Bronchial epithelial cell (primary cell): ENCODE measurements around the gene GPR141. TPM values are rescaled to one million over a fixed set of nuclear protein-coding genes. Genes with fewer than 3 reads are reported as not detected.

Experiments used
- DNase-seq: peaks from one replicate; pipeline ENCODE4 v3.0.0-alpha.2; 2010; ENCODE audit warnings: low read depth
- FAIRE-seq: peaks from 2 replicates; lab custom pipeline; 2011; peaks lifted over from hg19 to GRCh38; lab: Jason Lieb, UNC
- H3K27me3 ChIP-seq: 2 replicates; pipeline ENCODE4 v1.5.1; 2011; ENCODE audit warnings: low read length; ENCODE audit not compliant: control insufficient read depth, insufficient read depth
- H3K36me3 ChIP-seq: 2 replicates; pipeline ENCODE4 v1.5.1; 2011; ENCODE audit warnings: low read length; ENCODE audit not compliant: control insufficient read depth, insufficient read depth
- H3K4me3 ChIP-seq: 2 replicates; pipeline ENCODE4 v1.5.1; 2011; ENCODE audit warnings: mild to moderate bottlenecking, low read depth, low read length, control low read depth
- CTCF ChIP-seq: IDR thresholded peaks from 2 replicates; pipeline ENCODE4 v1.5.1; 2011; ENCODE audit warnings: mild to moderate bottlenecking, moderate library complexity, low read length, control low read depth, inconsistent platforms; ENCODE audit not compliant: insufficient read depth, severe bottlenecking
- total RNA-seq: library from RNA; depleted of rRNA; stranded (reverse); fragments of >200 nt; gene quantifications from 2 replicates; pipeline ENCODE4 v1.2.1, GENCODE V29; 2014

GPR141 gene
- total RNA-seq, 1 donor from 2014 or later: 0.26 TPM

GRCh38 chr7:37740398-37740797, 56.8 kb downstream of the GPR141 start:
- DNase-seq (no peak), FAIRE-seq (no peak)

GRCh38 chr7:37741776-37742175, 58.2 kb downstream of the GPR141 start:
- no peaks in the 10 kb centered on the region for H3K36me3 ChIP-seq
- no peak overlapping the region for H3K4me3 ChIP-seq
- DNase-seq (no peak), FAIRE-seq (no peak)
- TF ChIP-seq CTCF: no peak
- H3K27me3 ChIP-seq: no peaks in the 10 kb centered on the region

More at GRCh38 chr7:37740398-37740797, 56.8 kb downstream of the GPR141 start:
- no peak for TF ChIP-seq CTCF
- no peaks in the 10 kb centered on the region for H3K36me3 ChIP-seq
- H3K27me3 ChIP-seq: no peaks in the 10 kb centered on the region
- no peak overlapping the region for H3K4me3 ChIP-seq

GRCh38 chr7:37751096-37751495, 67.5 kb downstream of the GPR141 start:
- Histone ChIP-seq H3K27me3 (no peaks in the 10 kb centered on the region), H3K4me3 (no peak overlapping the region), H3K36me3 (no peaks in the 10 kb centered on the region)
- FAIRE-seq: no peak
- DNase-seq: no peak
- TF ChIP-seq CTCF: no peak

GRCh38 chr7:37753398-37754050, 70.0 kb downstream of the GPR141 start:
- no peaks in the 10 kb centered on the region for H3K27me3 ChIP-seq
- H3K36me3 ChIP-seq: no peaks in the 10 kb centered on the region
- FAIRE-seq (no peak), DNase-seq (no peak)
- TF ChIP-seq CTCF: no peak
- H3K4me3 ChIP-seq: no peak overlapping the region

GRCh38 chr7:37756797-37757551, 73.4 kb downstream of the GPR141 start:
- H3K4me3 ChIP-seq: no peak overlapping the region
- H3K36me3 ChIP-seq: no peaks in the 10 kb centered on the region
- no peak for FAIRE-seq
- TF ChIP-seq CTCF: no peak
- no peak for DNase-seq
- no peaks in the 10 kb centered on the region for H3K27me3 ChIP-seq
